Ascending aorta (tissue), 2 donors: ENCODE results near the gene TOR1A. TPM values are rescaled to one million over a fixed set of nuclear protein-coding genes. Genes with fewer than 3 reads are reported as not detected.

Experiments used
- DNase-seq, 2 donors: peaks; one replicate each; pipeline ENCODE4 v3.0.0-alpha.2; 2019; ENCODE audit warnings: low spot score in 2 of 2
- H3K27ac ChIP-seq, 2 donors: fragments of 200-600 bp; sonication (generic); one replicate each; pipeline ENCODE4 v1.5.1; 2016 to 2017; ENCODE audit warnings: mild to moderate bottlenecking in 1 of 2
- H3K27me3 ChIP-seq: fragments of 200-600 bp; sonication (generic); one replicate; pipeline ENCODE4 v1.5.1; 2017
- H3K36me3 ChIP-seq, 2 donors: fragments of 200-600 bp; sonication (generic); one replicate each; pipeline ENCODE4 v1.5.1; 2016
- H3K4me1 ChIP-seq, 2 donors: fragments of 200-600 bp; sonication (generic); one replicate each; pipeline ENCODE4 v1.5.1; 2016 to 2017; ENCODE audit warnings: mild to moderate bottlenecking in 1 of 2
- H3K4me3 ChIP-seq, 2 donors: fragments of 200-600 bp; sonication (generic); one replicate each; pipeline ENCODE4 v1.5.1; 2016 to 2017; ENCODE audit warnings: mild to moderate bottlenecking in 1 of 2
- H3K9me3 ChIP-seq, 2 donors: fragments of 200-600 bp; sonication (generic); one replicate each; pipeline ENCODE4 v1.5.1; 2016
- CTCF ChIP-seq, 3 experiments: fragments of 200-600 bp in 2 of 3; fragments of 450-650 bp in 1 of 3; sonication (generic) in 2 of 3; IDR thresholded peaks; one replicate each; pipeline ENCODE4 v1.5.1; 2016 to 2019; ENCODE audit warnings: antibody characterized with exemption in 3 of 3, mild to moderate bottlenecking in 1 of 3, moderate library complexity in 1 of 3
- intact Hi-C: fragments of 100-400 bp; cut with DNase I; formaldehyde crosslinking; loops from one replicate; pipeline ENCODE4 v1.15.1; 2023
- total RNA-seq: library from RNA; depleted of rRNA; stranded (reverse); fragments of >200 nt; gene quantifications from one replicate; pipeline ENCODE4 v1.1.0, GENCODE V29; 2016

TOR1A gene
- total RNA-seq, 1 donor from 2014 or later = 67.7 TPM

- peaks cover 15 to 44% of the 10 kb centered on the region in 2 donors for H3K4me1 ChIP-seq
- DNase-seq = peak in 1 of 2 donors; percentile 78
- no peak overlapping the region for H3K4me3 ChIP-seq
- no peaks in the 10 kb centered on the region for H3K27me3 ChIP-seq
- peaks cover 18 to 30% of the 10 kb centered on the region in 2 donors for H3K36me3 ChIP-seq
- no peak for TF ChIP-seq CTCF (IDR thresholded peaks at IDR 0.05)
- peak overlapping the region; percentile 81 to 87 for H3K27ac ChIP-seq
- intact Hi-C loops = no loop called here
- no peaks in the 10 kb centered on the region for H3K9me3 ChIP-seq
Measured at GRCh38 chr9:129850821-129851550, 27.1 kb upstream of the TOR1A start.

GRCh38 chr9:129849901-129850300 is 26.0 kb upstream of the TOR1A start:
- DNase-seq = no peak
- Histone ChIP-seq H3K4me3 (no peak overlapping the region), H3K4me1 (peaks cover 14 to 38% of the 10 kb centered on the region in 2 donors), H3K27me3 (no peaks in the 10 kb centered on the region), H3K36me3 (peaks cover 18 to 26% of the 10 kb centered on the region in 2 donors), H3K27ac (peak overlapping the region; percentile 81 to 87), H3K9me3 (no peaks in the 10 kb centered on the region)
- no peak for TF ChIP-seq CTCF (IDR thresholded peaks at IDR 0.05)
- intact Hi-C loops = no loop called here

GRCh38 chr9:129848712-129849441 is 24.9 kb upstream of the TOR1A start:
- H3K4me1 ChIP-seq = peaks cover 12 to 36% of the 10 kb centered on the region in 2 donors

GRCh38 chr9:129845373-129845772 is 21.4 kb upstream of the TOR1A start:
- Histone ChIP-seq H3K27me3 (no peaks in the 10 kb centered on the region), H3K27ac (peak overlapping the region; percentile 36 to 49), H3K36me3 (peaks cover 0 to 10% of the 10 kb centered on the region in 2 donors), H3K4me1 (peaks cover 9 to 26% of the 10 kb centered on the region in 2 donors), H3K9me3 (no peaks in the 10 kb centered on the region), H3K4me3 (no peak overlapping the region)
- intact Hi-C loops = no loop called here
- TF ChIP-seq CTCF (IDR thresholded peaks at IDR 0.05) = no peak
- DNase-seq = no peak

More at GRCh38 chr9:129848712-129849441, 24.9 kb upstream of the TOR1A start:
- Histone ChIP-seq H3K27me3 (no peaks in the 10 kb centered on the region), H3K4me3 (no peak overlapping the region), H3K9me3 (no peaks in the 10 kb centered on the region), H3K36me3 (peaks cover 15 to 25% of the 10 kb centered on the region in 2 donors), H3K27ac (peak overlapping the region; percentile 81 to 87)
- no peak for TF ChIP-seq CTCF (IDR thresholded peaks at IDR 0.05)
- intact Hi-C loops = no loop called here
- DNase-seq = no peak

GRCh38 chr9:129841071-129841470 is 17.1 kb upstream of the TOR1A start:
- peaks cover 5 to 34% of the 10 kb centered on the region in 2 donors for H3K4me1 ChIP-seq
- no peak for TF ChIP-seq CTCF (IDR thresholded peaks at IDR 0.05)
- H3K9me3 ChIP-seq = no peaks in the 10 kb centered on the region
- peaks cover 0 to 10% of the 10 kb centered on the region in 2 donors for H3K36me3 ChIP-seq
- H3K27me3 ChIP-seq = no peaks in the 10 kb centered on the region
- H3K27ac ChIP-seq = no peak overlapping the region
- DNase-seq = no peak
- intact Hi-C loops = no loop called here
- no peak overlapping the region for H3K4me3 ChIP-seq
